WI38 (cell line): Measurements from ENCODE around the gene ADAM23.

Experiments used
- H3K4me3 ChIP-seq: 2 replicates; pipeline ENCODE4 v1.5.1; 2011; ENCODE audit warnings: low read depth, mild to moderate bottlenecking, control low read depth, low read length
- CTCF ChIP-seq: IDR thresholded peaks from 2 replicates; pipeline ENCODE4 v1.5.1; 2012; ENCODE audit warnings: low read depth, mild to moderate bottlenecking, control low read depth, low read length

ADAM23 gene

GRCh38 chr2:206540757-206541156 lies 97.4 kb downstream of the ADAM23 start:
- H3K4me3 ChIP-seq = no peak overlapping the region
- TF ChIP-seq CTCF = no peak

GRCh38 chr2:206543073-206543472 lies 99.7 kb downstream of the ADAM23 start:
- TF ChIP-seq CTCF = no peak
- no peak overlapping the region for H3K4me3 ChIP-seq

GRCh38 chr2:206548383-206548782 lies 105.1 kb downstream of the ADAM23 start:
- TF ChIP-seq CTCF = no peak

GRCh38 chr2:206555721-206556120 lies 112.4 kb downstream of the ADAM23 start:
- H3K4me3 ChIP-seq = no peak overlapping the region
- no peak for TF ChIP-seq CTCF

More at GRCh38 chr2:206548383-206548782, 105.1 kb downstream of the ADAM23 start:
- H3K4me3 ChIP-seq = no peak overlapping the region

GRCh38 chr2:206556357-206556949 lies 113.1 kb downstream of the ADAM23 start:
- no peak overlapping the region for H3K4me3 ChIP-seq
- TF ChIP-seq CTCF = no peak

GRCh38 chr2:206557321-206557720 lies 114.0 kb downstream of the ADAM23 start:
- H3K4me3 ChIP-seq = no peak overlapping the region
- TF ChIP-seq CTCF = no peak

- no peak overlapping the region for H3K4me3 ChIP-seq
- no peak for TF ChIP-seq CTCF
Measured at GRCh38 chr2:206558492-206558891, 115.2 kb downstream of the ADAM23 start.
